Measurements from ENCODE around the gene DNAH14. TPM values are rescaled to one million over a fixed set of nuclear protein-coding genes. Genes with fewer than 3 reads are reported as not detected.
"Not testable (repeated sequence)": the region's sequence is repeated elsewhere in the genome, so short reads cannot be mapped to it uniquely, and the experiment has no call there.

DNAH14 gene
- total RNA-seq, 2 donors from 2014 or later = 36.6 to 41.6 TPM

- H3K4me3 ChIP-seq (ENCODE audit: low read length); H3K27ac Mint-ChIP-seq; H3K27me3 ChIP-seq (ENCODE audit: control insufficient read depth, insufficient read depth, low read length, poor library complexity, severe bottlenecking); H3K27ac ChIP-seq (ENCODE audit: low read depth, low read length); H3K4me1 ChIP-seq (ENCODE audit: control insufficient read depth, insufficient read depth, low read length); H3K9ac ChIP-seq (ENCODE audit: extremely low read depth, low read length, poor library complexity, severe bottlenecking); H3K4me1 Mint-ChIP-seq; DNase-seq; H3K36me3 ChIP-seq (ENCODE audit: control insufficient read depth, insufficient read depth, low read length); H3K27me3 Mint-ChIP-seq (ENCODE audit: insufficient read depth); H3K9me3 ChIP-seq (ENCODE audit: control insufficient read depth, low read length); H3K4me3 Mint-ChIP-seq: not testable (repeated sequence)
- Mint-ChIP-seq H3K36me3 (ENCODE audit: low read depth) (peaks cover 16% of the 10 kb centered on the region), H3K9me3 (peaks cover 42% of the 10 kb centered on the region)
- 92 to 93% methylated on average over 4 to 6 of the region's 6 CpGs for WGBS, 2 experiments (ENCODE audit: insufficient coverage in 1 of 2, insufficient read length in 1 of 2)
These were observed 16.8 kb downstream of the DNAH14 start for GRCh38 chr1:224946349-224946691.

- 90 to 93% methylated on average over 2 to 3 of the region's 3 CpGs for WGBS, 2 experiments (ENCODE audit: insufficient coverage in 1 of 2, insufficient read length in 1 of 2)
- no peak overlapping the region for H3K27ac Mint-ChIP-seq
- Histone ChIP-seq H3K36me3 (ENCODE audit: control insufficient read depth, insufficient read depth, low read length) (no peaks in the 10 kb centered on the region), H3K27ac (ENCODE audit: low read depth, low read length) (no peak overlapping the region), H3K9ac (ENCODE audit: extremely low read depth, low read length, poor library complexity, severe bottlenecking) (no peak overlapping the region), H3K27me3 (ENCODE audit: control insufficient read depth, insufficient read depth, low read length, poor library complexity, severe bottlenecking) (no peaks in the 10 kb centered on the region), H3K4me3 (ENCODE audit: low read length) (no peak overlapping the region), H3K9me3 (ENCODE audit: control insufficient read depth, low read length) (no peaks in the 10 kb centered on the region), H3K4me1 (ENCODE audit: control insufficient read depth, insufficient read depth, low read length) (no peaks in the 10 kb centered on the region)
- peaks cover 7% of the 10 kb centered on the region for H3K36me3 Mint-ChIP-seq (ENCODE audit: low read depth)
- H3K27me3 Mint-ChIP-seq (ENCODE audit: insufficient read depth) = no peaks in the 10 kb centered on the region
- H3K4me3 Mint-ChIP-seq = no peak overlapping the region
- no peak for TF ChIP-seq CTCF (conservative IDR thresholded peaks at IDR 0.05)
- DNase-seq = no peak
- H3K9me3 Mint-ChIP-seq = no peaks in the 10 kb centered on the region
- H3K4me1 Mint-ChIP-seq = no peaks in the 10 kb centered on the region
These were observed 28.2 kb downstream of the DNAH14 start for GRCh38 chr1:224957696-224958095.

- Histone ChIP-seq H3K36me3 (ENCODE audit: control insufficient read depth, insufficient read depth, low read length) (no peaks in the 10 kb centered on the region), H3K27ac (ENCODE audit: low read depth, low read length) (no peak overlapping the region), H3K9ac (ENCODE audit: extremely low read depth, low read length, poor library complexity, severe bottlenecking) (no peak overlapping the region), H3K4me1 (ENCODE audit: control insufficient read depth, insufficient read depth, low read length) (no peaks in the 10 kb centered on the region), H3K4me3 (ENCODE audit: low read length) (no peak overlapping the region), H3K27me3 (ENCODE audit: control insufficient read depth, insufficient read depth, low read length, poor library complexity, severe bottlenecking) (no peaks in the 10 kb centered on the region), H3K9me3 (ENCODE audit: control insufficient read depth, low read length) (no peaks in the 10 kb centered on the region)
- Mint-ChIP-seq H3K4me3 (no peak overlapping the region), H3K27ac (no peak overlapping the region), H3K36me3 (ENCODE audit: low read depth) (peaks cover 7% of the 10 kb centered on the region), H3K9me3 (no peaks in the 10 kb centered on the region), H3K4me1 (no peaks in the 10 kb centered on the region), H3K27me3 (ENCODE audit: insufficient read depth) (no peaks in the 10 kb centered on the region)
- no peak for TF ChIP-seq CTCF (conservative IDR thresholded peaks at IDR 0.05)
- DNase-seq = no peak
- WGBS, 2 experiments (ENCODE audit: insufficient coverage in 1 of 2, insufficient read length in 1 of 2) = 87 to 96% methylated on average over 1 of the region's 1 CpG
These were observed 29.0 kb downstream of the DNAH14 start for GRCh38 chr1:224958490-224958889.

GRCh38 chr1:224959115-224959514 is 29.6 kb downstream of the DNAH14 start:
- WGBS, 2 experiments (ENCODE audit: insufficient coverage in 1 of 2, insufficient read length in 1 of 2) = 100% methylated on average over 1 of the region's 1 CpG; no CpG with 5 or more reads in 1 of the 2 experiments
- Histone ChIP-seq H3K9ac (ENCODE audit: extremely low read depth, low read length, poor library complexity, severe bottlenecking) (no peak overlapping the region), H3K27me3 (ENCODE audit: control insufficient read depth, insufficient read depth, low read length, poor library complexity, severe bottlenecking) (no peaks in the 10 kb centered on the region), H3K4me1 (ENCODE audit: control insufficient read depth, insufficient read depth, low read length) (no peaks in the 10 kb centered on the region), H3K4me3 (ENCODE audit: low read length) (no peak overlapping the region), H3K36me3 (ENCODE audit: control insufficient read depth, insufficient read depth, low read length) (no peaks in the 10 kb centered on the region), H3K27ac (ENCODE audit: low read depth, low read length) (no peak overlapping the region), H3K9me3 (ENCODE audit: control insufficient read depth, low read length) (no peaks in the 10 kb centered on the region)
- no peaks in the 10 kb centered on the region for H3K9me3 Mint-ChIP-seq
- H3K36me3 Mint-ChIP-seq (ENCODE audit: low read depth) = peaks cover 7% of the 10 kb centered on the region
- no peaks in the 10 kb centered on the region for H3K4me1 Mint-ChIP-seq
- H3K27ac Mint-ChIP-seq = no peak overlapping the region
- TF ChIP-seq CTCF (conservative IDR thresholded peaks at IDR 0.05) = no peak
- no peak for DNase-seq
- no peak overlapping the region for H3K4me3 Mint-ChIP-seq
- no peaks in the 10 kb centered on the region for H3K27me3 Mint-ChIP-seq (ENCODE audit: insufficient read depth)
